ENCODE data around the gene HOXB9. TPM values are rescaled to one million over a fixed set of nuclear protein-coding genes. Genes with fewer than 3 reads are reported as not detected.

Gene HOXB9
- total and polyA plus RNA-seq, 12 donors, result 0.11 to 2.7 (median 0.68) TPM; not detected in 2

DNA sequence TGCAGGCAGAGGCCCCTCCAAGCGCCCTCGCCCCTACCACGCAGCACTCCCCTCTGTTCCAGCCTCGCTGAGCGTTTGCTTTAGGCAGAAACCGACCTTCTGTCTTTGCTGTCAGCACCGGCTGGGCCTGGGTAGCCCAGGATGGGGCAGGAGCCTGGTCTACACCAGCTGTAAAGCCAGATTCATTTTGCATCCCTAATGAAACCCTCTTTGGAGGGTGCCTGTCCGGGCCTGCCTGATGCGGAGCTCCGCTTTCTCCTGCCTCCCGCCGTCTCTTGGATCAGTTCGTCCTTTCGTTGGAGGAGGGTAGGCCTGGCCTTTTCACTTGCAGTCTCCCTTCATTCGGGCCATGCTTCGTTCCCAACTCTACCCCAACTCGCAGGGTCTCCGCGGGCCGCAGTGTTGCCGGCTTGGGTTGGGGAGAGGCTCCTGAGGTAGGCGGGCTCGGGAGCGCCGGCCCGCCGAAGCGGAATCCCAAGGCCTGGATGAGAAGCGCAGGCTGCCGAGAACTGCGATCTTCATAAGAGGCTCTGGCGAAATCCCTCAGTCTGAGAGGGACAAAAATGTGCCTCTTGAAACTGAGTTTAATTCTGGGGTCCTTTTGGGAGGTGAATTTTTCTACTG lies 6.2 kb downstream of the HOXB9 start:
- intact Hi-C loops (cut with DNase I), result loop anchor here in 1 of 2 donors (10.0 kb wide), 2 partner anchors 465 to 595 kb away; no protein-coding TSS in a partner anchor
- WGBS, 4 donors, result 54 to 75% (median 64%) methylated on average over 27 to 32 of the region's 32 CpGs
- no peak for DNase-seq
- H3K27me3 ChIP-seq, result peaks cover 72% of the 10 kb centered on the region
- H3K36me3 ChIP-seq (replicated peaks in 1 of 2), result no peaks in the 10 kb centered on the region
- no peak overlapping the region for H3K27ac ChIP-seq
- TF ChIP-seq, protein P1, sequence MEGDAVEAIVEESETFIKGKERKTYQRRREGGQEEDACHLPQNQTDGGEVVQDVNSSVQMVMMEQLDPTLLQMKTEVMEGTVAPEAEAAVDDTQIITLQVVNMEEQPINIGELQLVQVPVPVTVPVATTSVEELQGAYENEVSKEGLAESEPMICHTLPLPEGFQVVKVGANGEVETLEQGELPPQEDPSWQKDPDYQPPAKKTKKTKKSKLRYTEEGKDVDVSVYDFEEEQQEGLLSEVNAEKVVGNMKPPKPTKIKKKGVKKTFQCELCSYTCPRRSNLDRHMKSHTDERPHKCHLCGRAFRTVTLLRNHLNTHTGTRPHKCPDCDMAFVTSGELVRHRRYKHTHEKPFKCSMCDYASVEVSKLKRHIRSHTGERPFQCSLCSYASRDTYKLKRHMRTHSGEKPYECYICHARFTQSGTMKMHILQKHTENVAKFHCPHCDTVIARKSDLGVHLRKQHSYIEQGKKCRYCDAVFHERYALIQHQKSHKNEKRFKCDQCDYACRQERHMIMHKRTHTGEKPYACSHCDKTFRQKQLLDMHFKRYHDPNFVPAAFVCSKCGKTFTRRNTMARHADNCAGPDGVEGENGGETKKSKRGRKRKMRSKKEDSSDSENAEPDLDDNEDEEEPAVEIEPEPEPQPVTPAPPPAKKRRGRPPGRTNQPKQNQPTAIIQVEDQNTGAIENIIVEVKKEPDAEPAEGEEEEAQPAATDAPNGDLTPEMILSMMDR (IDR thresholded peaks at IDR 0.05), result no peak
- TF ChIP-seq POLR2A (IDR thresholded peaks at IDR 0.05), result no peak
- H3K4me1 ChIP-seq (replicated peaks in 1 of 2), result peaks cover 2 to 9% of the 10 kb centered on the region in 2 donors
- H3K9me3 ChIP-seq (replicated peaks in 1 of 3), result no peaks in the 10 kb centered on the region
- H3K4me3 ChIP-seq, result no peak overlapping the region

DNA sequence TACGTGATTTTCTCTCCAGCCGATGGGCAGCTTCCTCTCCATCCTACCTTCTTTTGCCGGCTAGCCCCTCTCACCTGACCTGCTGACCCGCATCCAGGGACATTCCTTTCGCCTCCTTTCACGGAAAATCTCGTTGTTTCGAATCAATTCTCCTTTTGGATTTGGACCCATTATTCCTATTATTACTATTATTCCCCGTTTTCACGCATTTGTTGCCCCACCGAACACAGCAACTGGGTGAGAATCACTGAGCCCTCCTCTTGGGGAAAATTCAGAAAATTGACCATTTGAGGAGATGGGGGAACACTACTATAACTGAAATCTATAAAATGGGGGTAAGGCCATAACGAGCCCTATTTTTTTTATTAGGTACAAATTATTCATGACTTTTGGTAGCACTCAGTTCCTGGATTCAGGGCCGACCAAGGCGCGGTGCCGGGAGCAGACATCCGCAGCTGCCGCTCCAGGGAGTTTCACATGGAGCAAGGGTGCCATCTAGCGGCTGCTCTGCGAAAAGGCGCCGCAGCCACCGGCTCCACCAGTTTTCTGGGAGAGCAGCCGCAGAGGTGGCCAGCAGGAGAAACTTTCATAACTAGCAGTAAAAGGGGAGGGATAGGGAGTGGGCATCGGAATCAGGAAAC lies 7.8 kb downstream of the HOXB9 start:
- H3K4me3 ChIP-seq, result peak overlapping the region in 1 of 4 donors; percentile 42
- intact Hi-C loops (cut with DNase I), result loop anchor here in 1 of 2 donors (10.0 kb wide), 1 partner anchor 594 kb away; no protein-coding TSS in a partner anchor
- peaks cover 66% of the 10 kb centered on the region for H3K27me3 ChIP-seq
- no peak for TF ChIP-seq POLR2A (IDR thresholded peaks at IDR 0.05)
- TF ChIP-seq, protein P1 (IDR thresholded peaks at IDR 0.05), result peak; percentile 97 to 99 (median 98)
- H3K36me3 ChIP-seq (replicated peaks in 1 of 2), result no peaks in the 10 kb centered on the region
- DNase-seq, result peak; percentile 84 to 95 (median 91)
- no peak overlapping the region for H3K27ac ChIP-seq
- peaks cover 0 to 6% of the 10 kb centered on the region in 2 donors for H3K4me1 ChIP-seq (replicated peaks in 1 of 2)
- WGBS, 4 donors, result 7 to 11% (median 8%) methylated on average over 24 to 25 of the region's 25 CpGs
- H3K9me3 ChIP-seq (replicated peaks in 1 of 3), result no peaks in the 10 kb centered on the region

DNA sequence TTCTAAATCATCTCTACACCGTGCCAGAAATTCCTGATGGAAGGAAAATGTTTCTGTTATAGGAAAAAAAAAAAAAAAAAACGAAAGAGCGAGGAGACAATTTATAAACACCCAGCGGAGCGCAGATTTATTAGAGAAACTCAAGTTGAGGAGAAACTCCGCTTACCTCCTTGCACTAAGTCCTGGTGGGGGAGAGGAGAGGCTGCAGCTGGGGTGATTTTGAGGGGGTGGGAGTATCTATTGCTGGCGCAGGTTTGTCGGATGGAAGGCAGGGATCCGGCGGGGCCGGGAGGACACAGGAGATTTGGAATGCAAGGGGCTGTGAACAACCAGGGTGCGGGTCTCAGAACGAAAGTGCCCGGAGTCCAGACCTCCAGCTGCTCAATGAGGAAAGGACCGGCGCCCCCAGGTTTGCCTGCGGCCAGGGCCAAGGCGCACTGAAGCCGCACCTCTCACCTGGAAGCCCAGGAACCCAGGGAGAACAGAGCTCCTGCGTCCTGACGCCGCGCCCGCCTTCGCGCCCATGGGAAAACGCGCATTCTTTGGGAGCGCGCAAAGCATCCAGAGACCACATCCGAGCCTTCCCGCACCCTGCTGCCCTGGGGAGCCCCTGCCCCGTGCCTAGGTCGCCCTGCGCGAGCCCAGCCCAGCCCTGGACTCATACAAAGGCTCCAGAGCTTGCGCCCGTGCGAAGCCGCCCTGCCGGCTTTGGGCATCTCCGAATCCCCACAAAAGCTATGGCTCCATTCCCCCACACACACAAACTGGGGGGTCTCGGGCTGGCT lies 8.5 kb downstream of the HOXB9 start:
- no peaks in the 10 kb centered on the region for H3K36me3 ChIP-seq (replicated peaks in 1 of 2)
- no peak for TF ChIP-seq POLR2A (IDR thresholded peaks at IDR 0.05)
- TF ChIP-seq, protein P1 (IDR thresholded peaks at IDR 0.05), result no peak
- H3K4me1 ChIP-seq (replicated peaks in 1 of 2), result peaks cover 0 to 7% of the 10 kb centered on the region in 2 donors
- H3K4me3 ChIP-seq, result no peak overlapping the region
- WGBS, 4 donors, result 17 to 23% (median 19%) methylated on average over 11 to 43 of the region's 43 CpGs
- no peaks in the 10 kb centered on the region for H3K9me3 ChIP-seq (replicated peaks in 1 of 3)
- peaks cover 66% of the 10 kb centered on the region for H3K27me3 ChIP-seq
- no peak for DNase-seq
- intact Hi-C loops (cut with DNase I), result loop anchor here in 1 of 2 donors (10.0 kb wide), 1 partner anchor 593 kb away; no protein-coding TSS in a partner anchor
- no peak overlapping the region for H3K27ac ChIP-seq
